Neuronal stem cell (in vitro differentiated cells): ENCODE measurements around the gene A3GALT2.

ENCODE experiments used
- DNase-seq: peaks from one replicate; pipeline ENCODE4 v3.0.0-alpha.2; 2013; ENCODE audit warnings: low spot score
- H2AFZ ChIP-seq: one replicate; pipeline ENCODE4 v1.6.1; 2013; ENCODE audit warnings: mild to moderate bottlenecking, low read length, inconsistent platforms
- H2AK5ac ChIP-seq: 2 replicates; pipeline ENCODE4 v1.6.1; 2013; ENCODE audit warnings: low read depth, mild to moderate bottlenecking, inconsistent platforms, low read length, moderate library complexity, mixed read lengths
- H2BK120ac ChIP-seq: 2 replicates; pipeline ENCODE4 v1.6.1; 2013; ENCODE audit warnings: low read depth, mild to moderate bottlenecking, inconsistent platforms, low read length, moderate library complexity, mixed read lengths
- H2BK12ac ChIP-seq: one replicate; pipeline ENCODE4 v1.6.1; 2013; ENCODE audit warnings: low read length, inconsistent platforms
- H2BK15ac ChIP-seq: 2 replicates; pipeline ENCODE4 v1.6.1; 2013; ENCODE audit warnings: mild to moderate bottlenecking, low read length, inconsistent platforms, mixed read lengths
- H2BK5ac ChIP-seq: one replicate; pipeline ENCODE4 v1.6.1; 2013; ENCODE audit warnings: inconsistent platforms, mild to moderate bottlenecking, low read length, moderate library complexity
- H3K14ac ChIP-seq: one replicate; pipeline ENCODE4 v1.6.1; 2013; ENCODE audit warnings: low read length, inconsistent platforms
- H3K18ac ChIP-seq: 2 replicates; pipeline ENCODE4 v1.6.1; 2013; ENCODE audit warnings: low read length, inconsistent platforms
- H3K23ac ChIP-seq: 2 replicates; pipeline ENCODE4 v1.6.1; 2013; ENCODE audit warnings: low read depth, mild to moderate bottlenecking, mixed read lengths, low read length, inconsistent platforms; ENCODE audit not compliant: poor library complexity
- H3K27ac ChIP-seq: replicated peaks from 3 replicates; pipeline ENCODE4 v1.5.1; 2013; ENCODE audit warnings: low read length, inconsistent platforms
- H3K27me3 ChIP-seq, 3 experiments: 2 replicates each; pipeline ENCODE4 v1.6.1; 2013; ENCODE audit warnings: low read length in 3 of 3, mild to moderate bottlenecking in 2 of 3, inconsistent platforms in 1 of 3, low read depth in 1 of 3, mixed read lengths in 1 of 3, moderate library complexity in 1 of 3; ENCODE audit not compliant: control insufficient read depth in 3 of 3, insufficient read depth in 3 of 3
- H3K36me3 ChIP-seq, 2 donors: replicated peaks in 1 of 2; 2 replicates each; pipeline ENCODE4 v1.6.1; 2013; ENCODE audit warnings: low read length in 2 of 2; ENCODE audit not compliant: control insufficient read depth in 2 of 2, insufficient read depth in 2 of 2
- H3K4ac ChIP-seq: 2 replicates; pipeline ENCODE4 v1.6.1; 2013; ENCODE audit warnings: inconsistent platforms, mild to moderate bottlenecking, low read length, moderate library complexity
- H3K4me1 ChIP-seq, 2 donors: 1 replicate in 1 of 2; 2 replicates in 1 of 2; pipeline ENCODE4 v1.6.1; 2013; ENCODE audit warnings: low read length in 2 of 2, low read depth in 1 of 2; ENCODE audit not compliant: control insufficient read depth in 2 of 2, insufficient read depth in 1 of 2
- H3K4me2 ChIP-seq: one replicate; pipeline ENCODE4 v1.6.1; 2013; ENCODE audit warnings: mild to moderate bottlenecking, low read length, inconsistent platforms; ENCODE audit not compliant: insufficient read depth, poor library complexity, severe bottlenecking
- H3K4me3 ChIP-seq, 2 donors: 2 replicates each; pipeline ENCODE4 v1.5.1; 2013; ENCODE audit warnings: low read length in 2 of 2, mild to moderate bottlenecking in 2 of 2, inconsistent platforms in 1 of 2, moderate library complexity in 1 of 2
- H3K79me1 ChIP-seq: one replicate; pipeline ENCODE4 v1.6.1; 2013; ENCODE audit warnings: low read depth, mild to moderate bottlenecking, inconsistent platforms, low read length, moderate library complexity
- H3K9ac ChIP-seq: one replicate; pipeline ENCODE4 v1.6.1; 2013; ENCODE audit warnings: mild to moderate bottlenecking, low read depth, low read length, inconsistent platforms; ENCODE audit not compliant: poor library complexity
- H3K9me3 ChIP-seq, 2 donors: replicated peaks in 1 of 2; 2 replicates each; pipeline versions ENCODE3 to v1.6.1; 2013; ENCODE audit warnings: low read length in 2 of 2, mild to moderate bottlenecking in 2 of 2, inconsistent platforms in 1 of 2, low read depth in 1 of 2, mixed read lengths in 1 of 2, moderate library complexity in 1 of 2; ENCODE audit not compliant: control insufficient read depth in 2 of 2, insufficient read depth in 1 of 2
- H4K8ac ChIP-seq: one replicate; pipeline ENCODE4 v1.6.1; 2013; ENCODE audit warnings: low read depth, mild to moderate bottlenecking, inconsistent platforms, low read length, moderate library complexity
- H4K91ac ChIP-seq: one replicate; pipeline ENCODE4 v1.6.1; 2013; ENCODE audit warnings: low read length, low read depth, mild to moderate bottlenecking, inconsistent platforms; ENCODE audit not compliant: poor library complexity
- WGBS, 2 donors: extraction: QIAGEN DNeasy Blood & Tissue Kit; methylation state at CpG; one replicate each; pipeline ENCODE4 v1.1.7; 2013; ENCODE audit warnings: missing lambda C conversion rate in 2 of 2, mixed read lengths in 1 of 2; ENCODE audit not compliant: insufficient read length in 2 of 2, insufficient replicate concordance in 1 of 2; ENCODE audit errors: extremely low coverage in 2 of 2; 5-methylcytosine and 5-hydroxymethylcytosine counted together

A3GALT2 gene

GRCh38 chr1:33273406-33273805 lies 47.5 kb downstream of the A3GALT2 start:
- Histone ChIP-seq H2AFZ (no peak overlapping the region), H3K23ac (no peak overlapping the region), H4K91ac (no peak overlapping the region), H3K4me1 (peaks cover 0 to 6% of the 10 kb centered on the region in 2 donors), H3K4ac (no peak overlapping the region), H2AK5ac (no peak overlapping the region), H2BK5ac (no peak overlapping the region), H2BK12ac (no peak overlapping the region), H2BK120ac (no peak overlapping the region), H3K14ac (no peak overlapping the region), H3K9me3 (no peaks in the 10 kb centered on the region), H3K79me1 (peaks cover 23% of the 10 kb centered on the region), H3K27me3 (no peaks in the 10 kb centered on the region), H3K18ac (no peak overlapping the region), H3K4me3 (no peak overlapping the region), H2BK15ac (no peak overlapping the region), H3K36me3 (peaks cover 25 to 92% of the 10 kb centered on the region in 2 donors), H3K9ac (peak overlapping the region; percentile 2), H4K8ac (no peak overlapping the region), H3K27ac (no peak overlapping the region), H3K4me2 (no peak overlapping the region)
- WGBS, 2 donors, result no CpG with 5 or more reads among the region's 3 CpGs
- no peak for DNase-seq

GRCh38 chr1:33272930-33273329 lies 48.0 kb downstream of the A3GALT2 start:
- Histone ChIP-seq H4K91ac (no peak overlapping the region), H2BK5ac (no peak overlapping the region), H4K8ac (no peak overlapping the region), H2BK15ac (no peak overlapping the region), H3K9me3 (no peaks in the 10 kb centered on the region), H2AK5ac (no peak overlapping the region), H3K4ac (no peak overlapping the region), H2BK120ac (no peak overlapping the region), H3K27ac (no peak overlapping the region), H3K9ac (no peak overlapping the region), H3K4me1 (peaks cover 0 to 6% of the 10 kb centered on the region in 2 donors), H3K23ac (peak overlapping the region; percentile 16), H2BK12ac (no peak overlapping the region), H3K79me1 (peaks cover 23% of the 10 kb centered on the region), H3K4me2 (no peak overlapping the region), H3K36me3 (peaks cover 25 to 88% of the 10 kb centered on the region in 2 donors), H2AFZ (no peak overlapping the region), H3K27me3 (no peaks in the 10 kb centered on the region), H3K14ac (no peak overlapping the region), H3K4me3 (peak overlapping the region in 1 of 2 donors; percentile 36), H3K18ac (no peak overlapping the region)
- no CpG with 5 or more reads among the region's 1 CpG for WGBS, 2 donors
- DNase-seq, result no peak

GRCh38 chr1:33272509-33272908 lies 48.4 kb downstream of the A3GALT2 start:
- Histone ChIP-seq H2AK5ac (no peak overlapping the region), H4K8ac (no peak overlapping the region), H3K27ac (no peak overlapping the region), H3K36me3 (peaks cover 25 to 88% of the 10 kb centered on the region in 2 donors), H3K14ac (no peak overlapping the region), H3K23ac (peak overlapping the region; percentile 16), H3K4ac (no peak overlapping the region), H2BK120ac (no peak overlapping the region), H2BK5ac (no peak overlapping the region), H3K4me2 (no peak overlapping the region), H3K9ac (no peak overlapping the region), H2BK15ac (no peak overlapping the region), H3K79me1 (peaks cover 23% of the 10 kb centered on the region), H2AFZ (no peak overlapping the region), H3K4me3 (peak overlapping the region in 1 of 2 donors; percentile 36), H3K18ac (no peak overlapping the region), H3K9me3 (no peaks in the 10 kb centered on the region), H3K27me3 (no peaks in the 10 kb centered on the region), H4K91ac (no peak overlapping the region), H3K4me1 (peaks cover 0 to 6% of the 10 kb centered on the region in 2 donors), H2BK12ac (no peak overlapping the region)
- no CpG with 5 or more reads among the region's 3 CpGs for WGBS, 2 donors
- no peak for DNase-seq

- H3K9ac ChIP-seq, result no peak overlapping the region
- no peak overlapping the region for H2AFZ ChIP-seq
- H2BK120ac ChIP-seq, result no peak overlapping the region
- H3K27ac ChIP-seq, result no peak overlapping the region
- H2BK5ac ChIP-seq, result no peak overlapping the region
- no peak overlapping the region for H3K4ac ChIP-seq
- peaks cover 23% of the 10 kb centered on the region for H3K79me1 ChIP-seq
- H3K4me3 ChIP-seq, result no peak overlapping the region
- H4K91ac ChIP-seq, result no peak overlapping the region
- no peak overlapping the region for H3K14ac ChIP-seq
- WGBS, 2 donors, result no CpG with 5 or more reads among the region's 13 CpGs
- no peaks in the 10 kb centered on the region for H3K9me3 ChIP-seq
- H3K18ac ChIP-seq, result peak overlapping the region; percentile 32
- H3K36me3 ChIP-seq, result peaks cover 21 to 84% of the 10 kb centered on the region in 2 donors
- peaks cover 0 to 6% of the 10 kb centered on the region in 2 donors for H3K4me1 ChIP-seq
- no peak overlapping the region for H3K4me2 ChIP-seq
- H4K8ac ChIP-seq, result no peak overlapping the region
- no peak overlapping the region for H2AK5ac ChIP-seq
- H3K27me3 ChIP-seq, result no peaks in the 10 kb centered on the region
- peak overlapping the region; percentile 69 for H3K23ac ChIP-seq
- no peak for DNase-seq
- no peak overlapping the region for H2BK12ac ChIP-seq
- H2BK15ac ChIP-seq, result no peak overlapping the region
Observed at GRCh38 chr1:33271666-33272505, 49.0 kb downstream of the A3GALT2 start.
